GM12878 (cell line): ENCODE measurements around the gene LACRT. TPM values are rescaled to one million over a fixed set of nuclear protein-coding genes. Genes with fewer than 3 reads are reported as not detected.

Experiments
- ATAC-seq: fragments of 200-7000 bp; cut with Tn5 transposase; 3 replicates; pipeline ENCODE4 v1.9.1; 2020; ENCODE audit warnings: mild to moderate bottlenecking, moderate library complexity
- BruUV-seq: library from RNA; stranded (reverse); fragments of 400-500 nt; replicated peaks from 2 replicates; lab custom pipeline; 2021; lab: Mats Ljungman, UMichigan
- CTCF ChIA-PET: fragments of 300-600 bp; sonication (Branson Sonifier 250); formaldehyde crosslinking; extraction: SDS; loops from one replicate; lab custom pipeline; 2021; ENCODE audit warnings: inconsistent platforms; lab: Yijun Ruan, JAX
- POLR2A ChIA-PET: fragments of 350-600 bp; formaldehyde crosslinking; extraction: SDS; loops from one replicate; lab custom pipeline; 2021; ENCODE audit warnings: inconsistent platforms; lab: Charles Lee
- RAD21 ChIA-PET: fragments of 300-600 bp; sonication (Branson Sonifier 250); formaldehyde crosslinking; loops from one replicate; lab custom pipeline; 2023; ENCODE audit warnings: antibody characterized with exemption; ENCODE audit not compliant: unreplicated experiment; lab: Charles Lee
- SMC1A ChIA-PET: fragments of 300-600 bp; sonication (Branson Sonifier 250); formaldehyde crosslinking; loops from one replicate; lab custom pipeline; 2023; ENCODE audit not compliant: unreplicated experiment, uncharacterized antibody; lab: Charles Lee
- DNase-seq: peaks from one replicate; pipeline ENCODE4 v3.0.0-alpha.2; 2011; ENCODE audit warnings: low read depth, low spot score
- FAIRE-seq: peaks from 3 replicates; lab custom pipeline; 2011; peaks lifted over from hg19 to GRCh38; lab: Jason Lieb, UNC
- H2AFZ ChIP-seq: 2 replicates; pipeline ENCODE4 v1.6.0; 2011; ENCODE audit warnings: low read depth, low read length, control low read depth; ENCODE audit not compliant: control insufficient read depth
- H3K27ac ChIP-seq: 2 replicates; pipeline ENCODE4 v1.5.1; 2011; ENCODE audit warnings: control low read depth; ENCODE audit not compliant: control insufficient read depth, insufficient read depth
- H3K27me3 ChIP-seq, 2 experiments: replicated peaks in 1 of 2; 2 replicates each; pipeline versions ENCODE4 v1.6.0 to v1.6.1; 2011; ENCODE audit warnings: low read length in 1 of 2; ENCODE audit not compliant: control insufficient read depth in 2 of 2, insufficient read depth in 2 of 2
- H3K36me3 ChIP-seq, 2 experiments: 2 replicates each; pipeline ENCODE4 v1.5.1; 2011; ENCODE audit warnings: low read length in 1 of 2; ENCODE audit not compliant: control insufficient read depth in 2 of 2, insufficient read depth in 2 of 2
- H3K4me1 ChIP-seq: 2 replicates; pipeline ENCODE4 v1.6.1; 2011; ENCODE audit warnings: mild to moderate bottlenecking, low read length, moderate library complexity, mixed read lengths; ENCODE audit not compliant: control insufficient read depth, insufficient read depth
- H3K4me2 ChIP-seq: 2 replicates; pipeline ENCODE4 v1.6.0; 2011; ENCODE audit warnings: control low read depth; ENCODE audit not compliant: control insufficient read depth, insufficient read depth
- H3K4me3 ChIP-seq: fragments of 200-600 bp; sonication (generic); 2 replicates; pipeline ENCODE4 v1.5.1; 2016
- H3K79me2 ChIP-seq: 2 replicates; pipeline ENCODE4 v1.6.0; 2011; ENCODE audit warnings: low read length; ENCODE audit not compliant: control insufficient read depth, insufficient read depth
- H3K9ac ChIP-seq: 2 replicates; pipeline ENCODE4 v1.8.0; 2011; ENCODE audit warnings: low read length, control low read depth, mixed read lengths; ENCODE audit not compliant: control insufficient read depth, insufficient read depth
- H3K9me3 ChIP-seq: replicated peaks from 3 replicates; pipeline ENCODE4 v1.5.1; 2011; ENCODE audit warnings: mild to moderate bottlenecking, low read length; ENCODE audit not compliant: control insufficient read depth, insufficient read depth
- H4K20me1 ChIP-seq: 2 replicates; pipeline ENCODE4 v1.6.0; 2011; ENCODE audit not compliant: control insufficient read depth, insufficient read depth
- CBX5 ChIP-seq: sonication (generic); IDR thresholded peaks from 2 replicates; pipeline ENCODE4 v1.6.1; 2016; ENCODE audit warnings: low read depth, moderate library complexity, mild to moderate bottlenecking, inconsistent platforms
- CHD1 ChIP-seq: IDR thresholded peaks from 2 replicates; pipeline ENCODE4 v1.6.1; 2012; ENCODE audit warnings: low read depth, low read length, improper control_type of control experiment
- CHD2 ChIP-seq: IDR thresholded peaks from 2 replicates; pipeline ENCODE4 v1.6.1; 2011; ENCODE audit warnings: low read depth, low read length, improper control_type of control experiment, borderline replicate concordance
- E2F8 ChIP-seq: fragments of 450-650 bp; IDR thresholded peaks from 2 replicates; pipeline ENCODE4 v1.6.1; 2018; ENCODE audit warnings: mild to moderate bottlenecking, low read depth, moderate library complexity; ENCODE audit not compliant: partially characterized antibody
- ELK1 ChIP-seq: IDR thresholded peaks from 2 replicates; pipeline ENCODE4 v1.6.1; 2012; ENCODE audit warnings: low read depth, low read length, improper control_type of control experiment
- IKZF1 ChIP-seq: fragments of 450-650 bp; conservative IDR thresholded peaks from 2 replicates; pipeline ENCODE4 v1.6.1; 2017; ENCODE audit warnings: antibody characterized with exemption, mild to moderate bottlenecking
- MEF2B ChIP-seq: fragments of 450-650 bp; IDR thresholded peaks from 2 replicates; pipeline ENCODE4 v1.6.1; 2018; ENCODE audit warnings: mild to moderate bottlenecking, moderate library complexity; ENCODE audit not compliant: partially characterized antibody, poor library complexity, severe bottlenecking
- NR2F1 ChIP-seq: fragments of 450-650 bp; conservative IDR thresholded peaks from 2 replicates; pipeline ENCODE4 v1.6.1; 2017; ENCODE audit warnings: mild to moderate bottlenecking
- PML ChIP-seq: IDR thresholded peaks from 2 replicates; pipeline ENCODE4 v1.6.1; 2012; ENCODE audit warnings: low read length, inconsistent platforms
- POLR2A ChIP-seq: IDR thresholded peaks from 2 replicates; pipeline ENCODE4 v1.6.1; 2011; ENCODE audit warnings: low read depth, mild to moderate bottlenecking, low read length
- POLR2AphosphoS5 ChIP-seq: IDR thresholded peaks from 2 replicates; pipeline ENCODE4 v1.6.1; 2011; ENCODE audit warnings: mild to moderate bottlenecking, low read length, inconsistent platforms
- RCOR1 ChIP-seq: conservative IDR thresholded peaks from 2 replicates; pipeline ENCODE4 v1.6.1; 2012; ENCODE audit warnings: low read depth, low read length, improper control_type of control experiment
- TAF1 ChIP-seq: IDR thresholded peaks from 2 replicates; pipeline ENCODE4 v1.6.1; 2011; ENCODE audit warnings: mild to moderate bottlenecking, low read depth, low read length, borderline replicate concordance
- TBL1XR1 ChIP-seq: IDR thresholded peaks from 2 replicates; pipeline ENCODE4 v1.6.1; 2012; ENCODE audit warnings: low read depth, low read length, improper control_type of control experiment
- ZNF622 ChIP-seq: fragments of 450-650 bp; IDR thresholded peaks from 2 replicates; pipeline ENCODE4 v1.6.1; 2017; ENCODE audit warnings: mild to moderate bottlenecking, inconsistent platforms
- WGBS: methylation state at CpG from one replicate; pipeline ENCODE4 v1.1.6; 2016; ENCODE audit warnings: low lambda C conversion rate; ENCODE audit not compliant: insufficient replicate concordance, insufficient coverage; ENCODE audit errors: missing lambda C conversion rate; 5-methylcytosine and 5-hydroxymethylcytosine counted together
- in situ Hi-C: fragments of 300-500 bp; cut with MboI; formaldehyde crosslinking; loops from 9 replicates; pipeline ENCODE4 v1.14.3; 2018; ENCODE audit warnings: mixed read lengths
- intact Hi-C: fragments of 100-400 bp; cut with micrococcal nuclease; formaldehyde crosslinking; loops from one replicate; pipeline ENCODE4 v1.14.2; 2022; ENCODE audit not compliant: unreplicated experiment
- polyA plus RNA-seq, 11 experiments: library from polyadenylated mRNA; depleted of rRNA in 4 of 11; unstranded in 6 of 11; stranded (reverse) in 5 of 11; fragments of >200 nt; fragmentation: Nextera tagmentation in 4 of 11; fragmentation: Illumina TruSeq in 1 of 11; extraction: Ambion mirVana in 4 of 11; extraction: Trizol in 1 of 11; gene quantifications; 1 replicate in 1 of 11; 2 replicates in 10 of 11; pipeline versions ENCODE4 v1.2.1 to v1.2.3, GENCODE V29; 2011 to 2016; ENCODE audit warnings: inconsistent platforms in 2 of 11, missing spikeins in 2 of 11, low read depth in 1 of 11
- total RNA-seq, 4 experiments: library from RNA; depleted of rRNA in 3 of 4; stranded (reverse); fragments of >200 nt in 3 of 4; fragmentation: Illumina TruSeq in 1 of 4; extraction: Trizol in 1 of 4; gene quantifications; 2 replicates each; pipeline versions ENCODE4 v1.2.1 to v1.2.3, GENCODE V29; 2013 to 2021

LACRT gene
- total and polyA plus RNA-seq, 10 of the 15 experiments (the other 5 are each of a cell fraction or from before 2014, with no cell fraction given) = not detected

GRCh38 chr12:54667945-54668344 lies 33.2 kb upstream of the LACRT start:
- no peaks in the 10 kb centered on the region; the same call in 2 of the 3 replicates for H3K9me3 ChIP-seq
- ChIA-PET POLR2A (no interaction called here), RAD21 (no interaction called here), CTCF (interaction anchor here (2.2 kb wide), 1 partner anchor 9 kb away, joined by 7 read pairs; no protein-coding TSS in a partner anchor), SMC1A (no interaction called here)
- no peak for FAIRE-seq
- H3K4me2 ChIP-seq = no peak overlapping the region
- H3K27ac ChIP-seq = no peak overlapping the region
- no peak for TF ChIP-seq IKZF1
- no peak for TF ChIP-seq CHD1
- no peak for TF ChIP-seq TBL1XR1
- TF ChIP-seq TAF1 = no peak
- no peak for TF ChIP-seq ZNF622
- no peak for TF ChIP-seq ELK1
- TF ChIP-seq MEF2B = no peak
- no peak for TF ChIP-seq PML
- TF ChIP-seq RCOR1 = no peak
- TF ChIP-seq E2F8 = no peak
- no peak for TF ChIP-seq CBX5
- TF ChIP-seq POLR2AphosphoS5 = no peak
- TF ChIP-seq CHD2 = no peak
- no peak for TF ChIP-seq POLR2A
- TF ChIP-seq NR2F1 = no peak
- H4K20me1 ChIP-seq = no peaks in the 10 kb centered on the region
- no peak for DNase-seq
- H3K36me3 ChIP-seq = no peaks in the 10 kb centered on the region
- in situ Hi-C loops (no loop called here), intact Hi-C loops (no loop called here)
- BruUV-seq = no TSS peak
- H3K27me3 ChIP-seq = no peaks in the 10 kb centered on the region
- ATAC-seq = no peak
- H3K4me1 ChIP-seq = peaks cover 6% of the 10 kb centered on the region; the same call in 1 of the 2 replicates
- no peak overlapping the region for H3K4me3 ChIP-seq
- H3K79me2 ChIP-seq = no peaks in the 10 kb centered on the region
- H2AFZ ChIP-seq = no peak overlapping the region
- no peak overlapping the region for H3K9ac ChIP-seq
- whole genome bisulfite sequencing = 53% methylated on average over 5 of the region's 5 CpGs
